ENCODE measurements around the gene ZNF232. TPM values are rescaled to one million over a fixed set of nuclear protein-coding genes. Genes with fewer than 3 reads are reported as not detected.
"Not testable (repeated sequence)": the region's sequence is repeated elsewhere in the genome, so short reads cannot be mapped to it uniquely, and the experiment has no call there.

The ZNF232 gene
- total RNA-seq, 4 donors from 2014 or later = 10.5 to 22.9 (median 14.7) TPM

GRCh38 chr17:5126719-5127488, 15.2 kb upstream of the ZNF232 start:
- Histone ChIP-seq H3K27me3 (peaks cover 27% of the 10 kb centered on the region), H3K27ac (no peak overlapping the region), H3K4me3 (no peak overlapping the region), H3K9me3 (no peaks in the 10 kb centered on the region), H3K36me3 (no peaks in the 10 kb centered on the region), H3K4me1 (peaks cover 0 to 16% (median 5%) of the 10 kb centered on the region in 3 donors)
- no peak for ATAC-seq
- no peak for TF ChIP-seq POLR2AphosphoS5 (IDR thresholded peaks at IDR 0.05)
- no peak for TF ChIP-seq CTCF (IDR thresholded peaks at IDR 0.05)
- TF ChIP-seq EP300 (IDR thresholded peaks at IDR 0.05) = no peak
- TF ChIP-seq POLR2A (IDR thresholded peaks at IDR 0.05) = no peak
- 80 to 84% methylated on average over 1 to 4 of the region's 17 CpGs for WGBS, 2 donors (ENCODE audit: low coverage in 1 of 2)

- peaks cover 27% of the 10 kb centered on the region for H3K27me3 ChIP-seq
- H3K27ac ChIP-seq, H3K36me3 ChIP-seq, H3K9me3 ChIP-seq, ATAC-seq, H3K4me3 ChIP-seq: not testable (repeated sequence)
- peaks cover 0 to 16% (median 5%) of the 10 kb centered on the region in 3 donors for H3K4me1 ChIP-seq
- WGBS, 2 donors (ENCODE audit: low coverage in 1 of 2) = no CpG with 5 or more reads among the region's 7 CpGs
Measured at GRCh38 chr17:5124896-5125295, 13.2 kb upstream of the ZNF232 start.

- peaks cover 0 to 16% (median 5%) of the 10 kb centered on the region in 3 donors for H3K4me1 ChIP-seq
- H3K4me3 ChIP-seq, H3K9me3 ChIP-seq, H3K36me3 ChIP-seq, H3K27ac ChIP-seq, ATAC-seq: not testable (repeated sequence)
- no CpG with 5 or more reads among the region's 5 CpGs for WGBS, 2 donors (ENCODE audit: low coverage in 1 of 2)
- H3K27me3 ChIP-seq = peaks cover 27% of the 10 kb centered on the region
Measured at GRCh38 chr17:5124125-5124760, 12.6 kb upstream of the ZNF232 start.

- peak overlapping the region; percentile 60 to 62 for H3K4me3 ChIP-seq
- H3K27ac ChIP-seq = peak overlapping the region in 1 of 4 donors; percentile 43
- H3K9me3 ChIP-seq = peaks cover 0 to 6% (median 0%) of the 10 kb centered on the region in 3 donors
- H3K36me3 ChIP-seq = no peaks in the 10 kb centered on the region
- H3K4me1 ChIP-seq = peaks cover 0 to 16% (median 5%) of the 10 kb centered on the region in 3 donors
- H3K27me3 ChIP-seq = peaks cover 32% of the 10 kb centered on the region
- WGBS, 2 donors (ENCODE audit: low coverage in 1 of 2) = no CpG with 5 or more reads among the region's 53 CpGs
- peak; percentile 66 for ATAC-seq
- no peak for TF ChIP-seq POLR2AphosphoS5 (IDR thresholded peaks at IDR 0.05)
- TF ChIP-seq CTCF (IDR thresholded peaks at IDR 0.05) = peak in 1 of 4 experiments; percentile 6
- no peak for TF ChIP-seq POLR2A (IDR thresholded peaks at IDR 0.05)
Measured at GRCh38 chr17:5123343-5124124, 11.9 kb upstream of the ZNF232 start.

- Histone ChIP-seq H3K4me3 (peak overlapping the region; percentile 60 to 62), H3K4me1 (peaks cover 0 to 16% (median 5%) of the 10 kb centered on the region in 3 donors), H3K36me3 (no peaks in the 10 kb centered on the region), H3K27me3 (peaks cover 38% of the 10 kb centered on the region), H3K9me3 (peaks cover 0 to 9% (median 0%) of the 10 kb centered on the region in 3 donors), H3K27ac (peak overlapping the region in 3 of 4 donors; percentile 43 to 61 (median 55))
- WGBS, 2 donors (ENCODE audit: low coverage in 1 of 2) = 0% methylated on average over 2 of the region's 75 CpGs; no CpG with 5 or more reads in 1 of the 2 donors
- peak; percentile 80 for ATAC-seq
- peak in 1 of 4 experiments; percentile 20 for TF ChIP-seq CTCF (IDR thresholded peaks at IDR 0.05)
- no peak for TF ChIP-seq POLR2AphosphoS5 (IDR thresholded peaks at IDR 0.05)
- no peak for TF ChIP-seq EP300 (IDR thresholded peaks at IDR 0.05)
- no peak for TF ChIP-seq POLR2A (IDR thresholded peaks at IDR 0.05)
Measured at GRCh38 chr17:5122586-5123342, 11.1 kb upstream of the ZNF232 start.

- not testable (repeated sequence) for H3K9me3 ChIP-seq, H3K36me3 ChIP-seq, ATAC-seq
- Histone ChIP-seq H3K27me3 (peaks cover 37% of the 10 kb centered on the region), H3K4me1 (peaks cover 0 to 16% (median 5%) of the 10 kb centered on the region in 3 donors), H3K4me3 (peak overlapping the region; percentile 60 to 62), H3K27ac (peak overlapping the region in 1 of 4 donors; percentile 61)
- 37 to 67% methylated on average over 2 to 5 of the region's 7 CpGs for WGBS, 2 donors (ENCODE audit: low coverage in 1 of 2)
Measured at GRCh38 chr17:5122056-5122455, 10.4 kb upstream of the ZNF232 start.

Data from gastroesophageal sphincter (tissue), 4 donors.